Left cardiac atrium (tissue), 4 donors: ENCODE measurements around the gene KRT27. TPM values are rescaled to one million over a fixed set of nuclear protein-coding genes. Genes with fewer than 3 reads are reported as not detected.

ENCODE experiments used
- ATAC-seq, 2 donors: fragments of 200-7000 bp; cut with Tn5 transposase; one replicate each; pipeline ENCODE4 v1.9.1; 2020; ENCODE audit warnings: mild to moderate bottlenecking in 2 of 2, moderate library complexity in 2 of 2
- DNase-seq: peaks from one replicate; pipeline ENCODE4 v3.0.0-alpha.2; 2020
- intact Hi-C, 2 donors: fragments of 100-400 bp; cut with DNase I; formaldehyde crosslinking; loops; one replicate each; pipeline versions ENCODE4 v1.14.1 to v1.15.1; 2022 to 2023
- total RNA-seq, 2 donors: library from RNA; stranded (reverse); fragmentation: NEBNext Ultra II Directional; extraction: Animal tissue kit (Norgen Biotek cat#: 25700); gene quantifications; one replicate each; pipeline ENCODE4 v1.2.1, GENCODE V29; 2021
- donor health status: DM: no; HTN: yes; CAD: no.
- donor health status: DM: no; HTN: yes; CAD: no; lungs with severe emphysema.
- donor health status: DM: yes; HTN: yes; CAD: no.
- donor health status: Dilated cardiomyopathy.

The KRT27 gene
- total RNA-seq, 2 donors from 2014 or later: not detected

GRCh38 chr17:40813804-40814203 lies 31.5 kb upstream of the KRT27 start:
- DNase-seq (no peak), ATAC-seq (no peak)
- intact Hi-C loops: no loop called here

DNA sequence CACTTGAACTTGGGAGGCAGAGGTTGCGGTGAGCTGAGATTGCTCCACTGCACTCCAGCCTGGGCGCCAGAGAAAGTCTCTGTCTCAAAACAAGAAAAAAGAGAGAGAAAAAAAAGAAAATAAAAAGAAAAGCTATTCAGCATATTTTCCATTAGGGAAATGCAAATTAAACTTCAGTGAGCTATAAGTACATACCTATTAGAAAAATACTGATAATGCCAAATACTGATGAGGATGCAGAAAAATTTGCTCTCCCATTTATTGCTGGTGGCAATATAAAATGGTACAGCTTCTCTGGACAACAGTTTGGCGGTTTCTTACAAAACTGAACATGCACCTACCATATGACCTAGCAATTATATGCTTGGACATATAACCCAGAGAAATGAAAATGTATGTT lies 30.3 kb upstream of the KRT27 start:
- DNase-seq: no peak
- no peak for ATAC-seq
- intact Hi-C loops: no loop called here

GRCh38 chr17:40810494-40810893 lies 28.1 kb upstream of the KRT27 start:
- DNase-seq (no peak), ATAC-seq (no peak)
- intact Hi-C loops: no loop called here

- ATAC-seq (peak in 1 of 2 donors; percentile 41), DNase-seq (no peak)
- intact Hi-C loops: no loop called here
These were observed 27.5 kb upstream of the KRT27 start for GRCh38 chr17:40809721-40810421.

DNA sequence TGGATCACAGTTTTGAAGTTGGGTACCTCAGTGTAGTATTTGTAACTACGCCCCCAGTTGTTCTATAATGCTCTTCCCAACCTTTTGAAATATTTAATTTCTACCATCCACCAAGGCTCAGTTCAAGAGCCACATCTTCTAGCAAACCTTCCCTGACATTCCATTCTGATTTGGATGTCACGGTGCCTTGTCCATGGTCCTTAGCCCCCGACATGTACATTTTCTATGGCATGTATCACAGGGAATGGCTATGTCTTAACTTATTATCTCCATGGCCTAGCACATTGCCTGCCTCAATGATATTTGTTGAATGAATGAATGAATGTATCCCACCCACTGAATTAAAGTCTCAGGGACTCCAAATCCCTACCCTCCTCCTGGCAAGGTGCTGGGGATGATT lies 23.8 kb upstream of the KRT27 start:
- ATAC-seq: no peak

GRCh38 chr17:40803617-40804082 lies 21.3 kb upstream of the KRT27 start:
- intact Hi-C loops: loop anchor here (5.0 kb wide), 1 partner anchor 859 kb away; no protein-coding TSS in a partner anchor
- ATAC-seq (peak; percentile 88 to 90), DNase-seq (peak; percentile 80)

More for the DNA sequence above, 23.8 kb upstream of the KRT27 start:
- no peak for DNase-seq
- intact Hi-C loops: no loop called here

GRCh38 chr17:40801157-40801556 lies 18.8 kb upstream of the KRT27 start:
- no peak for DNase-seq
- ATAC-seq: no peak
- intact Hi-C loops: loop anchor here (5.0 kb wide), 1 partner anchor 861 kb away; no protein-coding TSS in a partner anchor

- ATAC-seq (no peak), DNase-seq (no peak)
- intact Hi-C loops: loop anchor here (5.0 kb wide), 1 partner anchor 862 kb away; no protein-coding TSS in a partner anchor
These were observed 18.0 kb upstream of the KRT27 start for GRCh38 chr17:40800381-40800780.

- intact Hi-C loops: loop anchor here (5.0 to 10.0 kb wide), 2 partner anchors 175 to 862 kb away; no protein-coding TSS in a partner anchor
- DNase-seq (no peak), ATAC-seq (no peak)
These were observed 17.5 kb upstream of the KRT27 start, which contains the start of gene KRT28 for GRCh38 chr17:40799859-40800258. TSS of gene KRT28 (minus strand) at chr17:40799959. CDS start at chr17:40799893, 66 bp downstream.

DNA sequence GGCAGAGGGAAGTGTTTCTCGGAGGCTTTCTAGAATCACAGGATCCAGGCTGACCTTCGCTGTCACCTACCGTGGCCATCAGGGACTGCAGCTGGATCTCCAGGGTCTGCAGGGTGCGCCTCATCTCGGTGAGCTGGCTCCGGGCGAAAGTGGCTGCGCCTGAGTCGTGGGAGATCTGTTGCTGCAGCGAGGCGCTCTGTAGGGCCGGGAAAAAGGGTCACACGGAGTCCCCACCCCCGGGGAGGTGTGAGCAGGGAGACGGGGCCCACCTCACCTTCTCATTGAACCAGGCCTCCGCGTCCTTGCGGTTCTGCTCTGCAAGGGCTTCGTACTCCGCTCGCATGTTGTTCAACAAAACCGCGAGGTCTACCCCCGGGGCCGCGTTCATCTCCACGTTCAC lies 14.5 kb upstream of the KRT27 start:
- intact Hi-C loops: loop anchor here in 1 of 2 donors (10.0 kb wide), 1 partner anchor 172 kb away; no protein-coding TSS in a partner anchor
- DNase-seq: no peak
- ATAC-seq: no peak

- intact Hi-C loops: loop anchor here in 1 of 2 donors (10.0 kb wide), 1 partner anchor 170 kb away; no protein-coding TSS in a partner anchor
- DNase-seq: no peak
- no peak for ATAC-seq
These were observed 12.8 kb upstream of the KRT27 start for GRCh38 chr17:40795019-40795667.

DNA sequence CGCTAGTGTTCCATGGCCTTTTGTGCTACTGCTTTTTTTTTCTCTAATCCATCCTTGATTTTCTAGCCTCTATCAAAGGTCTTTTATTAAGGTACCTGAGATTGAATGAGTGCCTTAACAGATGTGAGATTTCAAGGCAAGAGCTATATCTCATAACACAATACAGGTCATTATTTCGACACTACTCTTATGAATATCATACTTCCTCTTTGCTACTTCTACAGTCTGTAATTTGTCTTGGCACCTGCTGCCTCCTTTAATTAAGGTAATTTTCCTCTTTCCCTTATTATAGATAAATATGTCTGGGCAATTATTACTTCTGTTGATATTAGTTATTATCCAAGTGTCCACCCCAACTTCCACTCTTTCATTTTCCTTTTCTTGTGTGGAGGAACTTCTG lies 12.1 kb upstream of the KRT27 start:
- intact Hi-C loops: loop anchor here (5.0 to 10.0 kb wide), 2 partner anchors 170 to 172 kb away; no protein-coding TSS in a partner anchor
- ATAC-seq (no peak), DNase-seq (no peak)

DNA sequence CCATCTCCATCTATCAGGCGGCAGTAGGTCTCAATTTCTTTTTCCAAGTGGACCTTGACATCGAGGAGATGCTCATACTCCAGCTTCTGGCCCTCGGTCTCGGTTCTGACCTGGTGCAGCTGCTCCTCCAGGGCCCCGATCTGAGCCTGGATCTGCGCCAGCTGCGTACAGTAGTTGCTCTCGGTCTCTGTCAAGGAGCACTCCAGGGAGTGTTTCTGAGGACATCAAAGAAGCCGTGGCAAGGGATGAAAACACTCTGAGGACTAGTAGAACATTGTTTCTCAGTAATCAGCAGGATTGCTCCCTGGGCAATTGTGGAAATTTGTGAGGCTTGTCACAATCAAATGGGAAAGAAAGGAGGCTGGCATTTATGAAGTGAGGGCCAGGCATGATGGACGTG lies 11.5 kb upstream of the KRT27 start:
- no peak for DNase-seq
- ATAC-seq: no peak
- intact Hi-C loops: loop anchor here (5.0 to 10.0 kb wide), 2 partner anchors 169 to 172 kb away; no protein-coding TSS in a partner anchor

DNA sequence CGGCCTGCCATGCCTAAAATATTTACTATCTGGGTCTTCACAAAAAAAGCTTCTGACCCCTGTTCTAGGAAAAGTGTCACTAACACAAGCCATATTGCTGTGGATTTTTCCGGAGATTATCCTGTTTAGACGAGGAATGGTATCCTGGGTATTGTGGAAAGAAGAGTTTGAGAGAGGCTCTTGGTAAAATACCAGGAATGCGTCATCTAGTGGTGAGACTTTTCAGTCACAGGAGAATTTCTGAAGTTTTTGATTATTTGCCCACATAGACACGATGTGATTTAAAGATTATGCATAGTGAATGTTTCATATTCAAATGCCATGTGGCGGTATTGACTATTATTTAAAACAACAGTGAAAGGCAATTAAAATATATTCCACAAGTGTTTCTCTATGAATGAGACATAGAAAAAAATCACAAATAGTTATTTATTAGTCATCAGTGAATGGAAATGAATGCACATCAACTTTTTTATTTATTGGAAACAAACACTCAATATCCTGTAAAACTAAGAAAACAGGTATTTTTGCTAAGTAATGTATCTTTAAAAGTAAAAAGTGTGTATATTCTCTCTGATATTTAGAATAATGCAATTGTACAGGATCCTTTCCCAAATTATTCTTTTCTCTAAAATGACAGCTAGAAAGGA lies 9.6 kb upstream of the KRT27 start:
- intact Hi-C loops: loop anchor here (5.0 to 10.0 kb wide), 2 partner anchors 167 to 170 kb away; no protein-coding TSS in a partner anchor
- peak in 1 of 2 donors; percentile 27 for ATAC-seq
- DNase-seq: no peak

DNA sequence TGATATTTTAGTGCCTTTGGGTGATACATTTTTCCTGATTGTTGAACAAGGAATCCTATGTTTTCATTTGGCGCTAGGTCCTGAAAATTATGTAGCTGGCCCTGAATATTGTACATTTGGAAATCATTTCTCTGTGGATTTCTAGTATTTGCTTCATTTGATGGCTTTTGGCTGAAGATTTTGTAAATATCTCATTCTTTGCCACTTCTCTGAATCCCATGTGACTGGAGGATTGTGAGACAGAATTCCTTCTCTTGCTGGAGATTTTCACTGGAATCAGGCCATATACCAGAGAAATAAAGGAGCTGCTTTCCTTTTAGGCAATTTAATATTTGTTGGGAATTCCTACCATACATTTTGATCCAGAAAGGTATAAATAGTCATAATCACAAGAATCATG lies 8.8 kb upstream of the KRT27 start:
- peak in 1 of 2 donors; percentile 74 for ATAC-seq
- no peak for DNase-seq
- intact Hi-C loops: loop anchor here (5.0 to 10.0 kb wide), 2 partner anchors 166 to 169 kb away; no protein-coding TSS in a partner anchor

GRCh38 chr17:40779181-40779909 lies 3.0 kb downstream of the KRT27 start:
- intact Hi-C loops: loop anchor here in 1 of 2 donors (10.0 kb wide), 1 partner anchor 125 kb away; no protein-coding TSS in a partner anchor
- ATAC-seq (no peak), DNase-seq (no peak)

- ATAC-seq: no peak
- intact Hi-C loops: loop anchor here in 1 of 2 donors (10.0 kb wide), 1 partner anchor 124 kb away; no protein-coding TSS in a partner anchor
- DNase-seq: no peak
These were observed 3.9 kb downstream of the KRT27 start for GRCh38 chr17:40778461-40778860.

DNA sequence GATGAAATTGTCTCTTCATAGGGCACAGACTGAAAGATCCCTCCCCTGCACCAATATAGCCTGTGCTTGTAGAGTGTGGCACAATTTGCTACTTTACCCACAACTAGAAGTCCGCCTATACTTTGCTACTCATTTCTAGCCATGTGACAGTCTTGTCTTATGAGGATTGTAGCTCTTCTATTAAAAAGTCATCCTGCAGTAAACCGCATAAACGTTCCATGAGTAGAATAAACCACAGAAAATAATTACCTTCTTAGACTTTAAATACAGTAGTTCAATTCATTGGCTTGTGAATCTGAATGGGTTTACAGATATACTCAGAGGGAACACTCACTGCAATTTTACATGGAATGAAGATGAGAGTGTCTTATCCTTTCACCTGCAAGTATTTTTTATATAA lies 4.4 kb downstream of the KRT27 start:
- ATAC-seq (no peak), DNase-seq (no peak)

More for the DNA sequence above, 4.4 kb downstream of the KRT27 start:
- intact Hi-C loops: loop anchor here in 1 of 2 donors (10.0 kb wide), 1 partner anchor 123 kb away; no protein-coding TSS in a partner anchor
